Endometrial microvascular endothelial cells (primary cell): ENCODE data around the gene COX17. TPM values are rescaled to one million over a fixed set of nuclear protein-coding genes. Genes with fewer than 3 reads are reported as not detected.

ENCODE experiments used
- in situ Hi-C: cut with HindIII; loops from 2 replicates; pipeline ENCODE4 v1.10.0; 2017; ENCODE audit warnings: low sequenced_read_pairs, low pct_unique_long_range_greater_than_20kb; ENCODE audit errors: inconsistent ontology term
- total RNA-seq: library from RNA; depleted of rRNA; stranded (reverse); fragments of >200 nt; gene quantifications from one replicate; pipeline ENCODE4 v1.2.3, GENCODE V29; 2015; ENCODE audit errors: inconsistent ontology term

COX17 gene
- 9.8 TPM for total RNA-seq

GRCh38 chr3:119676771-119677640, at the start of gene COX17:
COX17 (minus strand) TSS chr3:119677406; CDS start chr3:119677310, 96 bp downstream.
- in situ Hi-C loops, result loop anchor here (25.0 kb wide), 1 partner anchor 215 kb away; the partner anchor contains the start of genes POGLUT1 and TMEM39A

- in situ Hi-C loops, result no loop called here
Measured at GRCh38 chr3:119726909-119727308, 49.7 kb upstream of the COX17 start.

- in situ Hi-C loops, result no loop called here
Measured at GRCh38 chr3:119723022-119723421, 45.8 kb upstream of the COX17 start.

DNA sequence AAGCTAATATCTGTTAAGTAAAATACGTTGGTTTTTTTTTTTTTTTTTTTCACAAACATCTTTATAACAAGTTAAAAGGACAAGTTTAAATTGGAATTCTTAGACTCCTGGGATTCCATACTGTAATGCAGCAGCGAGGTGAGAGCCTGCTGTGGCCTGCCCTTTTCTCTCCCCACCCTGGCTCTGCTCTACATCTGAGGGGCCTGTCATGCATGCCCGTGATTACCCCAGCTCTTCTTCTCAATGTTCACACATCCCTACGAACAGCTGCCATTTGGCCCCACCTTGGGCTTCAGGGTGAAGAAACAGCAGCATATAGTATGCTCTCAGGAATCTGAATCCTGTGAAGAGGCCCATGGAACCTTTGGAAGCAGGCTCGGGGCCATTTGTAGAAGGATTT, 40.3 kb upstream of the COX17 start:
- in situ Hi-C loops, result no loop called here

- in situ Hi-C loops, result no loop called here
Measured at GRCh38 chr3:119716998-119717397, 39.8 kb upstream of the COX17 start.

DNA sequence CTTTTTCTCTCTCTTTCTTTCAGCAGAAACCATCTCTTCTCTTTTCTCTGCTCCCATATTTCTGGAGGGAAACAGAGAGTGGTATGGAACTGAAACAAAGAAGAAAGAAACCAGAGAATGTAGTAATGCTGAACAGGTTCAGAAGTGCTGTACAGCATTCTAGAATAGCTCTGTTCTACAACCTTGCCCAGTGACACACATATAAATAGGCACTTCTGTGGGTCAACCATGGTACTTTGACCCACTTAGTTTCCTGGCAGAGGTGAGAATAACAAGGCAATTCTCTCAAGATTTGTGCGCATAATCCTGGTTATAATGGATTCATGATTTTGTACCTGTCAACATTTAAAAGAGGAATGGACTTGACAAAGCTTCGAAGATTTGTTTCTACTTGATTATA, 37.9 kb upstream of the COX17 start:
- in situ Hi-C loops, result no loop called here

DNA sequence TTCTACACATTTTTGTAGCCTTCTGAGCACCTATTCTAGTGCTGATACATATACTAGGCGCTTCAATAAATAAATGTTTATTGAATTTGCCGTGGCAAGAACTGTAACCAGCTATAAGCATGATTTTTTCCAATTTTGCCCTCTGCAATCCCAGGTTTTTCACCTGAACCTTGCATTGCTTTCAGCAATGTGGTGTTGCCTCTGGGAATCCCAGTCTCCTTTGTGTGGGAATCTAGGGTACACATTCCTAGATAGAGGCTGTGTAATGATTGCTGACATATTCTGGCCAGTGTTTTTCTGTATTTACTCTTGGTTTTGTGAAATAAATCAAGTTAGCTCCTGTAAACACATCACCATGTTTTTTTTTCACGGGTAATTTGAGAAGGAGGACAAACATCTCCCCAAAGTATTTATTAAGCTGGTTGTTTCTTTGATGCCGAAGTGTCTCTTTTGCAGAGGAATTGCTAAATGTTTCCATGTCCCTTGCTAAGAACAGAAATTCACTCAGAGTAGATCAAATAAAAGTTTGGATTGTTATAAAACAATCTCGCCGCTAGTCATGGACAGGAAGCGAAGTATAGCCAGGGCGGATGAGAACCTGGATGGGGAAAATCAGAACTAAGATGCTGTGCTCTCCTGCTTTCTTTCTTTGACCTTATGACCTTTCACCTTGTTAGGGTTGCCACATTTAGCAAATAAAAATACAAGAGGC, 26.8 kb upstream of the COX17 start:
- in situ Hi-C loops, result no loop called here

DNA sequence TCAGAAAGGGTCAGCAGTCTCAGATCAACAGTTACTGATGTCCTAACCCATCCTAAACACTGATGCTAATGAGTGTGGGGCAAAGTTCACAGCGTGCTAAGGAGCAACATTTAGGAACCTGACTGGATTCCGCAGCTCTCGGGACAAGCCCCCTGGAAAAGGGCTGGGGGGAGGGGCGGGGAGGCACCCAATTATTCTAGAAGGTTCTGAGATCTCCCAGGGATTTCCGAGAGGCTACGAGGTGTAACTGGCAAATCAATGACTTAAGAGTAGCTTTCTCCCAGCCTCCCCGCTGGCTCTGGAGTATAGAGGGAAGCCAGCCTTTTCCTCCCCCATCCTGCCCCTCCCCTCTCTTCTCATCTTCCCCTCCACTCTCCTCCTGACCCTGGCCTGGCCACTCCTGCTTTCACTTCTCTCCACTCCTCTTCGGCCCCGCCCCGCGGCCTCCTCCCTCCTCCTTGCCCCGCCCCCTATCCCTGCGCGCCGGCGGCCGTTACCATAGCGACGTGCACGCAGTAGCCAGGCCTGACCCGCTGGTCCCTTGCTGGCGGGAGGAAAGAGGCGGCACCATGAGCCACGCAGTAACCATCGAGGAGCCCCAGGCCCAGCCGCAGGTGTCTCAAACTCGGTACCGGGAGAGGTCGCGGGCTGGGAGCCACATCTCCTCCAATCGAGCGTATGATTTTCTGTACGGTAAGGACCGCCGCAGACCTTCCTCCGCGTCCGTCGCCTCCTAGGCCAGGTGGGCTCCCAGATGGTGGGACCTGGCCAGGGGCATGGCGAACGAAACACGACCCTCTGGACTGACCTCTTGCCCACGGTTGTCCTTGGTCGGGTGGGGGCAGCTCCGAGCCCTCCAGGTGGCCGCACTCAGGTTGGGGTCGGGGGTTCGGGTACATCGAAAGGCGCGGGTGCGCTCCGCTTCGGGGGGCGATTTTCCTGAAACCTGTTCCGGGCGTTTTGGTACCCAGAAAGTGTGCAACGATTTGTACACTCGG, 25.6 kb upstream of the COX17 start, which contains the start of gene CFAP91:
Gene CFAP91, plus strand, starts transcription at position 493 of the 998 bp plus-strand sequence. Its CDS starts 77 bp downstream, at position 570.
- in situ Hi-C loops, result no loop called here

DNA sequence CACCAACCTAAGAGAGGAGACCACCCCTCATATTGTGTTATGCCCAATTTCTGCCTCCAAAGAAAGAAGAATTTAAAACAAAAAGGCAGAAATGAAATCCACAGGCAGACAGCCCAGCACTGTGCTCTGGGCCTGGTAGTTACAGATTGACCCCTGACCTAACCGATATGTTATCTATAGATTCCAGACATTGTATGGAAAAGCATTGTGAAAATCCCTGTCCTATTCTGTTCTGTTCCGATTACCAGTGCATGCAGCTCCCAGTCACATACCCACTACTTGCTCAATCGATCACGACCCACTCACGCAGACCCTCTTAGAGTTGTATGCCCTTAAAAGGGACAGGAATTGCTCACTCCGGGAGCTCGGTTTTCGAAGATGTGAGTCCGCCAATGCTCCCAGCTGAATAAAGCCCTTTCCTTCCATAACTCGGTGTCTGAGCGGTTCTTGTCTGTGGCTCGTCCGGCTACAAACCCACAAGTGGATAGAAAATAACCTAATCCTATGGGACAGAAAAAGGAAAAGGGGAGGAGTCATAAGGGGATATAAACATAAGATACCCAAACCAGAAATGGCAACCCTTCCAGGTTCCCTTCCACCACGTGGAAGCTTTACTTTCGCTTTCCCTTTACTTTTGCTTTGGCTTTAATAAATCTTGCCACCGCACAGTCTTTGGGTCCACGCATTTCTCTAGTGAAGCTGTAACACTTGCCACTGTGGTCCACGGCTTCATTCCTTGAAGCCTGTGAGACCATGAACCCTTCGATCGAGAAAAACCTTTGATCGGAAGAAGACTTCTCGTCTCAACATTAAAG, 23.9 kb upstream of the COX17 start:
- in situ Hi-C loops, result no loop called here

GRCh38 chr3:119700269-119700919, 23.2 kb upstream of the COX17 start:
- in situ Hi-C loops, result no loop called here

- in situ Hi-C loops, result loop anchor here (25.0 kb wide), 1 partner anchor 235 kb away; the partner anchor contains the start of genes POGLUT1 and TMEM39A
Measured at GRCh38 chr3:119697394-119697793, 20.2 kb upstream of the COX17 start.

DNA sequence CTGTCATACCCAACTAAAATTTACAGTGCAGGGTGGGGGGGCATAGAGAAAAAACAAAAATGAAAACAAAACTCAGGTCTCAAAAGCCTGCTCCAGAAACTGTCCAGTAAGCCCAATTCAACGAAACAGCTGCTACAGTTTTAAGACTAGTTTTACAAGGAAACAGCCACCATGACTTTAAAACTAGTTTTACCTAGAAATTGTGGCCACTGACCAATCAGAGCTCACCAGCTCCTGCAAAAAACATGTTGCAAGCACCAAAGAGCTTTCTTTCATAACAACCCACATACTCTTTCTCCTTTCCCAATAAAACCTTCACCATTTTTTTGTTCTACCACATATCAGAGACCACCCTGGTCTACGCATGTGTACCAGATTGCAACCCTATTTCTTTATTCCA, 18.3 kb upstream of the COX17 start:
- in situ Hi-C loops, result loop anchor here (25.0 kb wide), 1 partner anchor 233 kb away; the partner anchor contains the start of genes POGLUT1 and TMEM39A

GRCh38 chr3:119690043-119690656, 12.9 kb upstream of the COX17 start:
- in situ Hi-C loops, result loop anchor here (25.0 kb wide), 1 partner anchor 228 kb away; the partner anchor contains the start of genes POGLUT1 and TMEM39A

- in situ Hi-C loops, result loop anchor here (25.0 kb wide), 1 partner anchor 221 kb away; the partner anchor contains the start of genes POGLUT1 and TMEM39A
Measured at GRCh38 chr3:119683421-119683820, 6.2 kb upstream of the COX17 start.

GRCh38 chr3:119681279-119681678, 4.1 kb upstream of the COX17 start:
- in situ Hi-C loops, result loop anchor here (25.0 kb wide), 1 partner anchor 219 kb away; the partner anchor contains the start of genes POGLUT1 and TMEM39A

DNA sequence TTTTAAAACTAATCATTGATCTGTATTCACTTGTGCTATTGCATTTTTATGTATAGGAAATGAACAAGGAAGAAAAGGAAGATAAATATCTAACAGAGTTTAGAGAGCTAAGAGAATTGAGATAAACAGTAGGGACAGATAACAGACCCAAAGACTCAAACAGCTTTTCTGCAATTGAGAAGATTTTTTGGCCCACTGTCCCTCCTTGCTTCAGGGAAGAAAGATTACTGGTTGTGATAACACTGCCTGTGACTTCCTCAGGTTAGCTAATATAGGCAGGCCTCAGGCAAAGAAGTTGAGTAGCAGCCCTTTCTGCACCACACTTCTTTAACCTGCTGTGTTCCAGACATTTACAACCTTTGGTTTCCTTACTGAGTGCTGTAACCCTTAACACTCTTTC, 2.7 kb upstream of the COX17 start:
- in situ Hi-C loops, result loop anchor here (25.0 kb wide), 1 partner anchor 218 kb away; the partner anchor contains the start of genes POGLUT1 and TMEM39A
